NCI-H1436 treated with DMSO at 0.1 percent for 48 hours (cell line): ENCODE results near the gene UTY.
"Not testable (repeated sequence)": the region's sequence is repeated elsewhere in the genome, so short reads cannot be mapped to it uniquely, and the experiment has no call there.

ENCODE experiments used
- DNase-seq: peaks from one replicate; lab custom pipeline; 2025; lab: John Stamatoyannopoulos, UW

UTY gene

DNA sequence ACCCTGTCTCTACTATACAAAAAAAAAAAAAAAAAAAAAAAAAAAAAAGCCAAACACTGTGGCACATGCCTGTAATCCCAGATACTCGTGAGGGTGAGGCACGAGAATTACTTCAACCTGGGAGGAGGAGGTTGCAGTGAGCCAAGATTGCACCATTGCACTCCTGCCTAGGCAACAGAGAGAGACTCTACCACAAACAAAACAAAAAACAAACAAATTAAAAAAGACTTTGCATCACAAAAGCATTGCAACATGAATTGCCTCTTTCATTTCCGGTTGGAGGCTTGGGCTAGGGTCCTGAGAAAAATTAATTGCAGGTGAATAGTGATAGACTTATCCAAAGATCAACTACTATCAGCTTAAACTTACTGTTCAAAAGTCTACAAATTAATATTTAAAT lies 180.4 kb downstream of the UTY start:
- DNase-seq, result no peak

DNA sequence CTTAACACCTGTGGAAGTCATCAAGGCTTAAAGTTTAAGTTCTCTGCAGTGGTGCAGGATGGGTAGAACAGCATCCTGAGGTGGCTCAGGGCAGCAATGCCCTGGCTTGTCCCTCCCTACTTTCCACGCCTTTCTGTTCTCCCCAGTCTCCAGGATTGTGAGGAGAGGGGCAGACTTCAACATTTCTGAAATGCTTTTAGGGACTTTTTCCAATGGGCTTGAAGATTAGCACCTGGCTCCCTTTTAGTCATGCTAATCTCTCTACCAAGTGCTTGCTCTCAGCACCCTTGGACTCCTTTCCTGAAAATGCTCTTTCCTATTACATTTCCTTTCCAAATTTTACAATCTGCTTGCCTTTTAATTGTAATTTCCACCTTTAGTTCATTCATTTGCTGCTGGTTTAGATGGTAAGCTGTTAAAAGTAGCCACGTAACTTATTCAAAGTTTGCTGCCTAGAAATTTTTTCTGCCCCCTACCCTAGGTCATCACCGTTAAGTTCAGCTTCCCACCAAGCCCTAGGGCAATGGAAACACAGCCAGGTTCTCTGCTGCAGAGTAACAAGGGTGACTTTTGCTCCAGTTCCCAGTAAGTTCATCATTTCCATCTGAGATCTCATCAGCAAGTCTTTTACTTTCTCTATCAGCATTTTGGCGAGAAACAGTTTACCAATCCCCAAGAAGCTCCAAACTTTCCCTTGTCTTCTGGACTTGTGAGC lies 183.5 kb downstream of the UTY start:
- no peak for DNase-seq

DNA sequence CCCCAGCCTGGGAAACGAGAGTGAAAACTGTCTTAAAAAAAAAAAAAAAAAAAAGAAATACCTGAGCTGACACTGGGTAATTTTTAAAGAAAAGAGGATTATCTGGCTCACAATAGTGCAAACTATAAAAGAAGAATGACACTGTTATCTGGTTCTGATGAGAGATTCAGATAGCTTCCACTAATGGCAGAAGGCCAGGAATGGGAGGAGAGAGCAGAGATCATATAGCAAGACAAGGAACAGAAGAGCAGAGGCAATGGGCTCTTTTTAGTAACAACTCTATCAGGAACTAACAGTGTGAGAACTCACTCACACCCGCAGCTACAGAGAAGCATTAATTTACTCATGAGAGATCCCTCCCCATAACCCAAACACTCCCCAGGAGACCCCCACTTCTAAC lies 184.8 kb downstream of the UTY start:
- no peak for DNase-seq

DNA sequence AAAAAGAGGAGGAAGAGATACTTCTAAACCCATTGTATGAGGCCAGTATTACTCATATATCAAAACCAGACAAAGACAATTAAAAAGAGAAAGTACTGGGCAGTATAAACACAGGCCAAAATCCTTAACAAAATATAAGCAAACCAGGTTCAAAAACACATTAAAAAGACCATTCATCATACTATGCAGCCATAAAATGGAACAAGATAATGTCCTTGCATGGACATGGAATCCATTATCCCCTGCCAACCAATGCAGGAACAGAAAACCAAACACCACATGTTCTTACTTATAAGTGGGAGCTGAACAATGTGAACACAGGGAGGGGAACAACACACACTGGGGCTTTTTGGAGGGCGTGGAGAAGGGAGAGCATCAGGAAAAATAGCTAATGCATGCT lies 188.6 kb downstream of the UTY start:
- DNase-seq, result no peak

DNA sequence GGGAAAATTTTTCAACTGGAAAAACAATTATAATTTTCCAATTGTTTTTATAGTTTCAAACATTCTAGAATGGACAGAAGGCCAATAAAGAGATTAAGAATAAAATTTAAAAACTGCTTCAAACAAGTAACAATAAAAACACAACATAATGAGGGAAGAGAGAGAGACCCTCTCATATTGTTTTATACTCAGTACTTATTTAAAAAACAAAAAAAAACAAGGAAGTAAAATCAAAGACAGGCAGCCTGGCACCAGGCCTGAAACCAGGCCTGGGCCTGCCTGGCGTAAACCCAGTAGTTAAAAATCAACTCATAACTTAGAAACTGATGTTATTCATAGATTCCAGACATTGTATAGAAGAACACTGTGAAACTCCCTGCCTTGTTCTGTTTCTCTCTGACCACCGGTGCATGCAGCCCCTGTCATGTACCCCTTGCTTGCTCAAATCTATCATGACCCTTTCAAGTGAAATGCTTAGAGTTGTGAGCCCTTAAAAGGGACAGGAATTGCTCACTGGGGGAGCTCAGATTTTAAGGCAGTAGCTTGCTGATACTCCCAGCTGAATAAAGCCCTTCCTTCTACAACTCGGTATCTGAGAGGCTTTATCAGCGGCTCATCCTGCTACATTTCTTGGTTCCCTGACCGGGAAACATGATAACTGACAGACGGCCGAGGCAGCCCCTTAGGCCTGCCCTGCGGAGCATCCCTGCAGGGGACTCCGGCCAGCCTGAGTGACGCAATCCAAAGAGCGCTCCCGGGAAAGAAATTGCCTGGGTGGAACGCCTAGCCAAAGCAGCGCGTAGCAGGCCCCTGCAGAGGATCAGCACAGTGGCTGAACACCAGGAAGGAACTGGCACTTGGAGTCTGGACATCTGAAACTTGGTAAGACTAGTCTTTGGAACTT lies 197.4 kb downstream of the UTY start:
- not testable (repeated sequence) for DNase-seq

DNA sequence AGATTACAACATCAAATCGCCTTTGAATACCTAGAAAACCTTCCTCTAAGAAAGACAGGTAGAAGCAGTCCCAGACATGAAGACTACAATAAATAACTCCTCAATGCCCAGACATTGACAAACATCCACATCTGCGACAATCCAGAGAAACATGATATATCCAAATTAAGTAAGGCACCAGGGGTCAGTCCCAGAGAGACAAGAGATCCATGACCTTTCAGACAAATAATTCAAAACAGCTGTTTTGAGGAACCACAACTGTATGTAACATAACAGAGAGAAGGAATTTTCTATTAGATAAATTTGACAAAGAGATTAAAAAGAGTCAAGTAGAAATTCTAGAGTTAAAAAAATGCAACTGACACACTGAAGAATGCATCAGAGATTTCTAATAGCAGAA lies 200.3 kb downstream of the UTY start:
- DNase-seq, result no peak

DNA sequence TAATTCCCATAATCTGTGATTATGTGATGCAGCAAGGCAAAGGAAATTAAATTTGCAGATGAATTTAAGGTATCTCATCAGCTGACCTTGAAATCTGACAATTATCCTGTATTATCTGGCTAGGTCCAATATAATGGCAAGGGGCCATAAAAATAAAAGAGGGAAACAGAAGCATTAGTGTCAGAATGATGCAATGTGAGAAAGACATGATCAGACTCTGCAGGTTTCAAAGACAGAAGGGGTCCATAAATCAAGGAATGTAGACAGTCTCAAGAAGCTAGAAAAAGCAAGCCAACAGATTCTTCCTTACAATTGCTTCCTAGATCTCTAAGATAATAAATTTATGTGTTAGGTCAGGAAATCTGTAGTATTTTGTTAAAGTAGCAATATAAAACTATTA lies 208.1 kb downstream of the UTY start:
- no peak for DNase-seq

DNA sequence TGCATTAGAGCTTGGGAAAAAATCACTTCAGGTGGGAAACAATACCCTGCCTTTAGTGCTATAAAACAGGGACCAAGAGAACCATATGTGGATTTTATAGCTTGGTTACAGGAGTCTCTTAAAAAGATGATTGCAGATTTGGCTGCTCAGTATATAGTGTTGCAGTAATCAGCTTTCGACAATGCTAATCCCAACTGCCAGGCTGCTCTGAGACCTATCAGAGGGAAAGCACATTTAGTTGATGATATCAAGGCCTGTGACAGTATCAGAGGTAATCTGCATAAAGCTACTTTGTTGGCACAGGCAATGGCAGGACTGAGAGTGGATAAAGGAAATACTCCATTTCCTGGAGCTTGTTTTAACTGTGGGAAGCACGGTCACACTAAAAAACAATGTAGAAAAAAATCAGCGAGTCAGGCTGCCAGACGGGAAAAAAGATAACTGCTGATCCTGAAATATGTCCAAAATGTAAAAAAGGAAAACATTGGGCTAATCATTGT lies 225.8 kb downstream of the UTY start:
- DNase-seq, result not testable (repeated sequence)

DNA sequence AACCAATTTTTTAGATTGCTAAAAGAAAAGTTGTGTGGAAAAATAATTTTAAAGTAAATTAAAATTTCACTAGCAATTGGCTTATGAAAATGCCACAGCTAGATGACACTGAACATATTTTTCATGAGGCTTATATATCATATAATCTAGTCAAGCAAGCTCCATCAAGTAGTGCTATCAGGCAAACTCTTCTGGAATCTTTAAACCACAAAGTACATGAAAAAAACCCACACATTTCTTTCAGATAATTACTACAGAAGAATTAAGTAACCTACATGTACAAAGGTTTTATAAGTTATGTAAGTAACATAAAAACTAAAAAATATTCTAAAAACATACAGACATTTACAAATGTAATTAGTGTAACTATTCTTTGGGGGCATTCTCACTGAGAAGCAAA lies 229.4 kb downstream of the UTY start:
- no peak for DNase-seq

DNA sequence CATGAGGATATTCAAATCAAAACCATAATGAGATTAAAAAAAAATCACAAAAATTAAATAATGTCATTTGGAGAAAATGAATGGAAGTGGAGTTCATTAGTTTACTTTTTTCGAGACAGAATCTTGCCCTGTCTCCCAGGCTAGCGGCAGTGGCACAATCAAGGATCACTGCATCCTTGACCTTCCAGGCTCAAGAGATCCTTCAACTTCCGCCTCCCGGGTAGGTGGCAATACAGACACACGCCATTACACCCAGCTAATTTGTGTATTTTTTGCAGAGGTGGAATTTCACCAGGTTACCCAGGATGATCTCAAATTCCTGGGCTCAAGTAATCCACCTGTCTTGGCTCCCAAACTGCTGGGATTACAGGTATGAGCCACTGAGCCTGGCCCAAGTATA lies 236.1 kb downstream of the UTY start:
- no peak for DNase-seq

DNA sequence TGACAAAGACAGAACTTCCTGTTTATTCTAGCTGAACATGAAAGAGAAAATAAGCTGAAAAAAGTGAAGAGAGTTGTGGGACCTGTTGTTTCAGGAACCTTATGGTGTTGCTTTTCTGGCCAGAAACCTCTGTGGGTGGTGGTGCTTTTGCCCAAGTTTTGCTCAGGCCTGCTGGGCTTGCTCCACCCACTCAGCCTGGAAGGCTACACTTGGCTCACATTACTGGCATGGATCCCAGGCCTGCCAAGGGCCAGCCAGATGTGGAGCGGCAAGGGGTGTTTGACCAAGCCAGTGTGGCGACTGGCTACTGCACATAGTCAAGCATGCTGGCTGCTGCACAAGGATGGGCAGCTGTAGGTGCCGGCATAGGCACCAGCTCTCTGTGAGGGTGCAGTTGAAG lies 245.9 kb downstream of the UTY start:
- DNase-seq, result no peak

DNA sequence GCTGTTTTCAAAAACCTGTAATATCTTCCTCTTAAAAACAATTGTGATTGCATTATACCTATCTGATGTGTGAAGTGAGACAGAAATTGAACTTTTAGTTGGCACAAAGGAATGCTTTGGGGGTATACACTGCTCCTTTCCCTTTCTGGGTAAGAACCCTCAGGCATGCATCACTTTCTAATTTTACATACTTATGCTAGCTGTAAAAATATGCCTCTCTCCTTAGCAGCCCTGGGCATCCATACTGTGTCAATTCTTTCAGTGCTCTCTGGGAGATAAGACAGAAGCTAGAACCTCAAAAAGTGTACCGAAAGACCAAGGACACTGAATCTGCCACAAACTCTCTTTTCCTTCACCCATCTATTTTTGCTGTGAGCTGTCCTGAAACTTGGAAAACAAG lies 246.7 kb downstream of the UTY start:
- no peak for DNase-seq

DNA sequence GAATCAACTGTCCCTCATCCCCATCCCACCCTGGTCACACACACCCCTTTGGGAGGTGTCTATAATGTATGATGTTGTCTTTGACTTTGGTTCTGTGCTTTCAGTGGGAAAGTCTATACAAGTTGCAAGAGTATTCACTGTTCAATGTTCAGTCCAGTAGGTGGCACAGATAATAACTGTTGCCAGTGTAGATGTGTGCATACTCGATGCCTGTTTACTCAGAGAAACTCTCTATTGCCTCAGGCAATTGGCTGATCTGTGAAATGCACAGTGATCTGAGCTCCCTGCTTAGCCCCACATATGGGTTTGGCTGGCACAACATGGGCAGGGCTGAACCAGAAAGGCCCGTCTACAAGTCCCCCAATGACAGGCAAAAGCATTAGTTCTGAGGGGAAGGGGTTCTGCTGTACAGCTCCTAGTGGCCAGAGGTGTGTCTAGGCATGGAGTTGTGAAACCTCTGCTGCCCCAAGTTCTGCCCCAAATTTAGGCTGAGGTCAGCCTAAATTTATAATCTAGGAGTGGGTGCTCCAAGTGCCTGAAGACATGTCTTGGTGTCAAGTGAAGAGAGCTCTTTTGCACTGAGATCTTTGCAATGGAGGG lies 252.4 kb downstream of the UTY start:
- no peak for DNase-seq

DNA sequence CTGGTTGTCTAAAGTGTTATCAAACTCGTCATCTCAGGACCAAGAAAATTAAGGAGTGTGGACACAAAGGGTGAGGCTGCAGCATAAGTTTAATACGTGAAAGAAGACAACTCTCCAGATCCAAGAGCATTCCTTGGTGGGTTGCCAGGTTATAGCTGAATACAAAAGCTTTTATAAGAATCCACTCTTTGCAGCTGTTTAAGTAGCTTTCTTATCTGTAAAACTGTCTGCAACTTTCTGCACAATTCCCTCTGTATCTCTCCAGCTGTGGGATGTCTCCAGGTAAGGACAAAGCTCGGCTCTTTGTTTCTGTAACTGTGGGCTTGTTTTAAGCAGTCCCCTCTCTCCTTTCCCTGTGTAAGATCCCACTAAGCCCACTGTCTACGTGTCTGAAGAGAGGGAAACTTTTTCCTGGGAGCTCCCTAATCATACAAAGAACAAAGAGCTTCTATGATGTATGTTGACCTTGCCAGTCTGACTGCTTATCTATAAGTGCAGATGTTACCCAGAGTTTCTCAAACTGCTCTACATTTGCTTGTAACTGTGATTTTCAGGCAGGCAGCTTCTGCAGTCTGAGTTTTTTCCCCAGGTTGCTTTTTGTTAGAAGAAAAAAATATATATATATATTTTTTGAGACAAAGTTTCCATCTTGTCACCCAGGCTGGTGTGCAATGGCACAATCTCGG lies 268.7 kb downstream of the UTY start:
- DNase-seq, result no peak

DNA sequence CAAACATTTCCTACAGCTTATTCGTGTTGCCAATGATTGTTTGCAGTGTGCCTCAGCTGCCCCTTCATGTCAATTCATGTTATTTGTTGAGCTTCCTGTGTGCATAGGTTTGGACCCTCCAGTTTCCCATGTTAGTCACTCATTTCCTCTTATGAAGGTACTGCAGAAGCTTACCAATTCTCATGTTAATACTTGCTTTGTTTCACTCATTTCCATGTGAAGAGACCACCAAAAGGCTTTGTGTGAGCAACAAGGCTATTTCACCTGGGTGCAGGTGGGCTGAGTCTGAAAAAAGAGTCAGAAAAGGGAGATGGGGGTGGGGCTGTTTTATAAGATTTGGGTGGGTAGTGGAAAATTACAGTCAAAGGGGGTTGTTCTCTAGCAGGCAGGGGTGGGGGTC lies 274.6 kb downstream of the UTY start:
- no peak for DNase-seq
